Amniotic stem cell (primary cell): ENCODE results near the gene KCTD5.
"Not testable (repeated sequence)": the region's sequence is repeated elsewhere in the genome, so short reads cannot be mapped to it uniquely, and the experiment has no call there.

Source experiments
- DNase-seq: peaks from one replicate; lab custom pipeline; 2025; lab: John Stamatoyannopoulos, UW

KCTD5 gene

GRCh38 chr16:2682209-2683021 lies at the start of gene KCTD5:
Gene KCTD5, plus strand, starts transcription at chr16:2682523. Its CDS starts 26 bp downstream, at chr16:2682549.
- peak; percentile 94 for DNase-seq

DNA sequence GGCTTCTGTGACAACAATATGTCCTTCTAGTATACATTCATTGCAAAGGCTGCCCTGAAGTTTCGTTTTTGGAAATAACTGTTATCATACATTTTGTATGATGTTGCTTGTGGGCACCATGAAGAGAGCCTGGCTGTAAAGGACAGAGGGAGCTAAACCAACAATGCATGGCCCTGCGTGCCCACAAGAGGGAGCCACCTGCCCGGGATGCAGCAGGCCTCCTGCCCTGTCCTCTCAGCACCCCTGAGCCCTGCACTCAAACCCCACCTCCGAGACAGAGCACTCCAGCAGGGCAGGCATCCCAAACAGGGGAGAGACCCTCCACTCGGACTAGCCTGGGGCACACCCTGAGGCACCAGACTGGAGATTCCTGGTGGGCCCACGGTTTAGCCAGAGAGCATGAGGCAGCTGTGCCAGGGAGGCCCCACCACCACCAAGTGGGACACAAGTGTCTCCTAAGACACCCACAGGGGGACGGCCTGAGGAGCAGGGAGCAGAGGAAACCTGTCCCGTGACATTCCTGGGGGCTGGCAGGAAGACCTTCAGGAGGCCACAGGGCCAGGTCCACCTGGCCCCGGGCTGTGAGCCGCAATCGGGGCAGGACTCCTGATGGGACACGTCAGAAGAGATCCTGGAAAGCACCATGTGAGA lies 43.1 kb upstream of the KCTD5 start:
- DNase-seq = not testable (repeated sequence)

- DNase-seq = not testable (repeated sequence)
These were observed 42.6 kb upstream of the KCTD5 start for GRCh38 chr16:2639722-2640072.

DNA sequence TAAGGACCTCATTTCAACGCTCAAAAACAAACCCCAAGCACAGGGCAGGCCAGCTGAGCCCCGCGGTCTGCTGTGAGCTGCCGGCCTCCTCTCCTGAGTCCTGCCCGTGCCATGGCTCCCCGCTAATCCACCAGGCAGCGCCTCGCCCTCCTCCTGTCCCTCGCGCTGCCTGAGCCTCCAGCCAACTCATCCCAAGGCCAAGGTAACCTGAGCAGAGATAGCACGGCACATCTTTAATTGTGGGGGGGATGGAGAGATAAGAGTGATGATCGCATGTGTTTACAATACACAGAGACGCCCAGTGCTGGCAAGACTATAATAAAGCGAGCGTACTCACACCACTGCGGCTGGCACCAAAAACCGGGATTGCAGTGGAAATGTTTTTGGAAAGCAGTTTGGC lies 39.8 kb upstream of the KCTD5 start:
- DNase-seq = not testable (repeated sequence)

- DNase-seq = not testable (repeated sequence)
These were observed 37.4 kb upstream of the KCTD5 start for GRCh38 chr16:2644754-2645453.

- DNase-seq = not testable (repeated sequence)
These were observed 31.0 kb upstream of the KCTD5 start for GRCh38 chr16:2651268-2651871.

DNA sequence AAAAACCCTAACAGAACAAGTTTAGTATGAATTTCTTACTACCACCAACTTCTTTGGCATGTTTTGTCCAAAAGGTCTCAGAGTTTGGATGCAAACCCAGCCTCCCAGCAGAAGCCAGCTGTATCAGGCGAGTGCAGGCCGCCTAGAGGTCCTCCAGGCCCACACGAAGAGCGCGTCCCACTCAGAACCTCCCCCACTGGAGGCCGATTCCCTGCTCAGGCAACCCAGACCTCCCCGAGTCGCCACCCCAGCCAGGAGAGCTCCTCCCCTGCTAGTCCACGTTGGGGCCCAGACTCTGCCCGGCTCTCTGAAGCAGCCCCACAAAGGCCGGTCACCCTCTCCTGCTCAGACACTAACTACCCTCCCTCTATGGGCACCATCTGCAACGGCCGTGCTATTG lies 28.4 kb upstream of the KCTD5 start:
- not testable (repeated sequence) for DNase-seq

- DNase-seq = not testable (repeated sequence)
These were observed 27.4 kb upstream of the KCTD5 start for GRCh38 chr16:2654949-2655348.

GRCh38 chr16:2656985-2657384 lies 25.3 kb upstream of the KCTD5 start:
- no peak for DNase-seq

DNA sequence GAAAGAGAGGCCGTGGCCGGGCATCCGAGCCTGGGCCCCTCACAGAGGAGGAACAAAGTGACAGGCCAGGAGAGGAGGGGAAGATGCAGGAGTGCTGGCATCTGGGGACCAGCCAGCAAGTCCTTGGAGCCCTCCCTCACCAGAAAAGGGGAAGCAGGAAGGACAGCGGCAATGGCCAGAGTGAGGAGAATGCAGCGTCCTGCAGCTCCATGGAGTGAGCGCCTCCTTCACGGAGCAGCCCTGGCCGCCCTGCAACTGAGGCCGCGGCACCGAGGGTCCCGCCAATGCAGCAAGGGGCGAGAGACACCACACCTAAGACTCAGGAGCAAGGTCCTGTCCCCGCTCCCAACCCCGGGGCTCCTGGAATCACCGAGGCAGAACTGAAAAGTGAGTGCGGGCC lies 24.5 kb upstream of the KCTD5 start:
- DNase-seq = not testable (repeated sequence)

- DNase-seq = not testable (repeated sequence)
These were observed 22.8 kb upstream of the KCTD5 start for GRCh38 chr16:2659560-2659959.

- not testable (repeated sequence) for DNase-seq
These were observed 22.2 kb upstream of the KCTD5 start for GRCh38 chr16:2660014-2660662.

- DNase-seq = not testable (repeated sequence)
These were observed 21.5 kb upstream of the KCTD5 start for GRCh38 chr16:2660755-2661373.

DNA sequence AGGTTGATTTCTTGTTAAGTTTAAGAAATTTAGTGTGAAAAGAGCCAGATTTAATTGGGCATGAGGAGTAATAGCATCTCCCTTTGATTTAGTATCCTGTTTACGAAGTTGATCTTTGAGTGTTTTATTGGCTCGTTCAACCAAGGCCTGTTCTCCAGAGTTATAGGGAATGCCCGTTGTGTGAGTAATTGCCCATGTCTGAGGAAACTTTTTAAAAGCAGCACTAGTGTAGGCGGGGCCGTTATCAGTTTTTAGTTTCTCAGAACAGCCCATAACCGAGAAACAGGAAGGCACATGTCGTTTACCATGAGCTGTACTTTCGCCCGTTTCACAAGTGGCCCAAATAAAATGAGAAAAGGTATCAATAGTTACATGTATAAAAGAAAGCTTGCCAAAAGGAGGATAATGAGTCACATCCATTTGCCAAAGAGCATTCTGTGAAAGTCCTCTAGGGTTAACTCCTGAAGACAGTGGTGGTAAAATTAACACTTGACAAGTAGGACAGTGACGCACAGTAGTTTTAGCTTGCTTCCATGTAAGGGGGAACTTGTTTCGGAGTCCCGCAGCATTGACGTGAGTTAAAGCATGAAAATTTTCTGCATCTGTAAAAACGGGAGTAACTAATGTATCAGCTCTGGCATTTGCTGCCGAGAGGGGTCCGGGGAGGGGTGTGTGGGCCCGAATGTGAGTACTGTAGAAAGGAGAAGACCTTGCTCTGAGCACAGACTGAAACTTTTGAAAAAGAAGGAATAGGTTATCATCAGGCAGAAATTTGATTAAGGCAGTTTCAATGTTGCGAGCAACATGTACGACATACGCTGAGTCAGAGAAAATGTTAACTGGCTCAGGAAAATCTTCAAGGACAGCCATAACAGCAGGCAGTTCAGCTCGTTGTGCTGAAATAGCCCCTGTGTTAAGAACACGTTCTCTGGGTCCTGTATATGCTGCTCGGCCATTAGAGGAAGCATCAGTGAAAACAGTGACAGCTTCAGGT lies 18.5 kb upstream of the KCTD5 start:
- no peak for DNase-seq

DNA sequence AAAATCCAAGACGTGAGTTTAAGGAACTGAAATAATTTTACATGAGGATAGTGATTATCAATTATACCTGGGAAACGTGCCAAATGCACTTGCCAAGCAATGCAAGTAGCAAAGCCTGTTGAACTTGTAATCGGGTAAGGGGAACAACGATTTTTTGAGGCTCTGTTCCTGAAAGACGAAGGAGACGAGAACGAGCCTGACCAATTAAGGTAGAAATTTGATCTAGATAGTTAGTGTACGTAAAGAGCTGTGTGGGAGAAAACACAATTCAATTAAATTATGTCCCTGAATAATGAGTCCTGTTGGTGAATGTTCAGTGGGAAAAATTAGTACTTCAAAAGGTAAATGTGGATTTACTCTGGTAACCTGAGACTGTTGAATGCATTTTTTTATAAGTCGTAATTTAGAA lies 17.7 kb upstream of the KCTD5 start:
- DNase-seq = no peak

GRCh38 chr16:2666671-2667070 lies 15.7 kb upstream of the KCTD5 start:
- not testable (repeated sequence) for DNase-seq

GRCh38 chr16:2669587-2669986 lies 12.7 kb upstream of the KCTD5 start:
- DNase-seq = not testable (repeated sequence)

GRCh38 chr16:2670017-2670416 lies 12.3 kb upstream of the KCTD5 start:
- not testable (repeated sequence) for DNase-seq

DNA sequence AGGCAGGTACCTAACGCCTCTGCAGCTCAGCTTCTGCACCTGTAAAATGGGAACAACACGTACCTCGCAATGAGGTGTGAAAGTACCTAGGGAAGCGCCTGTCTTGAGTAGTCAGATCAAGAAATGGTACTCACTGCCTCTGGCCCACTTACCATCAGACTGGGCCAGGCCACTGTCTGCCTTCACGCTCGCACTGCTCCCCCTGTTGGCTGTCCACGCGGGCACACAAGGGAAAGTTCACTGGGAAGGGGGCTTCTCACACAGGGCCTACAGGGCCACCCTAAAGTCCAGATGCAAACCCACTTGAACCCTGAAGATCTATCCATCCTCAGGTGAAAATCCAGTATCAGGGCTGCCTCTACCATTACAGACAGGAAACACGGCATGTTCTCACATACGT lies 11.1 kb upstream of the KCTD5 start:
- DNase-seq = not testable (repeated sequence)

DNA sequence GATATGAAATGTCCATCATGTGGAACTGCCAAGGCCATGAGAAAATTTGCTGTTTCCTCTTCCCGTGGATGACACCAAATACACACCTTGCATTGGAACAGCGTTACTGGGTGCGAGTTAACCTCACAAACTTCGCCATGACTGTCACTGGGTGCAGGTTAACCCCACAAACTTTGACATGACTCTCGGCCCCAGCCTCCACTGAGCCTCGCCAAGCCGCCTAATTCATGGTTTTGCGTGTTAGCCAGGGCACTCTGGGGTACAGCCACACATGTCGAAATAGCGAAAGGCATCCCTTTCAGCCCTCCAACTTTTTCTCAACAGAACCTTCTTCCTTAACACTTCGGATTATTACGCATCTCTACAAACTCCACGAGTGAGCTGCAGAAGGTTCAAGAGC lies 10.6 kb upstream of the KCTD5 start:
- no peak for DNase-seq
